WI38 (cell line): ENCODE results near the gene HAUS8.

Source experiments
- H3K4me3 ChIP-seq: 2 replicates; pipeline ENCODE4 v1.5.1; 2011; ENCODE audit warnings: low read depth, mild to moderate bottlenecking, control low read depth, low read length
- TF ChIP-seq, protein P1 (sequence below): IDR thresholded peaks from 2 replicates; pipeline ENCODE4 v1.5.1; 2012; ENCODE audit warnings: low read depth, mild to moderate bottlenecking, control low read depth, low read length

Gene HAUS8

DNA sequence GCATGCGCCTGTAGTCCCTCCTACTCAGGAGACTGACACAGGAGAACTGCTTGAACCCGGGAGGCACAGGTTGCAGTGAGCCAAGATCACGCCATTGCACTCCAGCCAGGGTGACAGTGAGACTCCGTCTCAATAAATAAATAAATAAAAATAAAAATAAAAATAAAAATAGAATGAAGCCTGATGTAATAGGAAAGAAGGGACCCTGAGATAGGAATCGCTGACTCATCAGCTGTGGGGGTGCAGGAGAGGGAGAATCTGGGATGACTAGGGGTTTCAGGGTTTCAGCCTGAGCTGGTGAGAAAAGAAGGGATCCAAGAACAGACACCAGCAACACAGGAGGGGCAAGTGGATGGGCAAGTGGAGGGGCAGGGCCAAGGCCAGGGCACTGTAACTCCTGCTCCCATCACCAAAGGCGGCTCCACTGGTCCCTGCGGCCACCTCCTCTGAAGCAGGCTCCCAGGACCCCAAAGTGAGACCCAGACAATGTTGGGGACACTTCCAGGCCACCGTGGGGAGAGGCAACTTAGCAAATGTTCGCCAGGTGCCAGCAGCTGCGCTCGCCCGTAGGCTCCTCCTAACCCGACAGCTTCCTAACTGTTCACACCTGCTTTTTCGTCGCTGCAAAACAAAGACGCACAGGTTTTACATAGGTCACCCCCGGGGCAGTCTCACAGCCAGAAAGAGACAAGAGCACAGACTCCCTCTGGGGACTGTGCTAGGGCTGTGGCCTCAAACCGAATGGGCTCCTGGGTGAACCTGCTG lies 1.2 kb downstream of the HAUS8 start:
- TF ChIP-seq, protein P1, sequence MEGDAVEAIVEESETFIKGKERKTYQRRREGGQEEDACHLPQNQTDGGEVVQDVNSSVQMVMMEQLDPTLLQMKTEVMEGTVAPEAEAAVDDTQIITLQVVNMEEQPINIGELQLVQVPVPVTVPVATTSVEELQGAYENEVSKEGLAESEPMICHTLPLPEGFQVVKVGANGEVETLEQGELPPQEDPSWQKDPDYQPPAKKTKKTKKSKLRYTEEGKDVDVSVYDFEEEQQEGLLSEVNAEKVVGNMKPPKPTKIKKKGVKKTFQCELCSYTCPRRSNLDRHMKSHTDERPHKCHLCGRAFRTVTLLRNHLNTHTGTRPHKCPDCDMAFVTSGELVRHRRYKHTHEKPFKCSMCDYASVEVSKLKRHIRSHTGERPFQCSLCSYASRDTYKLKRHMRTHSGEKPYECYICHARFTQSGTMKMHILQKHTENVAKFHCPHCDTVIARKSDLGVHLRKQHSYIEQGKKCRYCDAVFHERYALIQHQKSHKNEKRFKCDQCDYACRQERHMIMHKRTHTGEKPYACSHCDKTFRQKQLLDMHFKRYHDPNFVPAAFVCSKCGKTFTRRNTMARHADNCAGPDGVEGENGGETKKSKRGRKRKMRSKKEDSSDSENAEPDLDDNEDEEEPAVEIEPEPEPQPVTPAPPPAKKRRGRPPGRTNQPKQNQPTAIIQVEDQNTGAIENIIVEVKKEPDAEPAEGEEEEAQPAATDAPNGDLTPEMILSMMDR: no peak

DNA sequence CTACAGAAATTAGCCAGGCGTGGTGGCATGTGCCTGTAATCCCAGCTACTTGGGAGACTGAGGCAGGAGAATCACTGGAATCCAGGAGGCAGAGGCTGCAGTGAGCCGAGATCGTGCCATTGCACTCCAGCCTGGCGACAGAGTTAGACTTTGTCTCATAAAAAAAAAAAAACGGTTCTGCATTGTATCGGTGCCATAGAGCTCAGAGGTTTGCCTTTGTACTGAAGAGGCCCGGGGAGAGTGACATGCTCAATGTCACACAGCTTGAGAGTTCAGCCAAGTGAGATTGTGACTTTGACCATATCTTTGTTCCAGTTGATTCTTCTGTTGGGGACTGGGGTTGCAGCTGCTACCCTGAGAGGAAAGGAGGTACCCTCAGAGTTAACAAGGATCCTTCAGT lies 4.3 kb downstream of the HAUS8 start:
- TF ChIP-seq, protein P1: no peak
- H3K4me3 ChIP-seq: no peak overlapping the region

More for the DNA sequence above, 1.2 kb downstream of the HAUS8 start:
- H3K4me3 ChIP-seq: peak overlapping the region; percentile 77

DNA sequence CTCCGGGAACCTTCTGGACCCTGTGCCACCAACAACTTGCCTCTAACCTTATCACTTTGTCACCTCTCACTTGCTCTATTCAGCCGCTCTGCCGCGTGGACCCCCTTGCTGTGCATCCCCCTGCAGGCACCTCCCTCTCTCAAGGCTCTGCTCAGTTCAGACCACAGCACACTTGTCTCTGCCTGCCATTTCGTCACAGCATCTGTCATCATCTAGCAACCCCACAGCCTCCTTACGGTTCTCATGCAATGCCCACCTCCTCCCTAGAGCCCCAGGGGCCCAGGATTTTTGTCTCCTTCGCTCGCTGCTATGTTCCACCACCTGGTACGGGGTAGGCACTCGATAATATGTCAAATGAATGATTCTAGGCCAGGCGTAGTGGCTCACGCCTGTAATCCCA lies 4.8 kb downstream of the HAUS8 start:
- TF ChIP-seq, protein P1: no peak
- no peak overlapping the region for H3K4me3 ChIP-seq

DNA sequence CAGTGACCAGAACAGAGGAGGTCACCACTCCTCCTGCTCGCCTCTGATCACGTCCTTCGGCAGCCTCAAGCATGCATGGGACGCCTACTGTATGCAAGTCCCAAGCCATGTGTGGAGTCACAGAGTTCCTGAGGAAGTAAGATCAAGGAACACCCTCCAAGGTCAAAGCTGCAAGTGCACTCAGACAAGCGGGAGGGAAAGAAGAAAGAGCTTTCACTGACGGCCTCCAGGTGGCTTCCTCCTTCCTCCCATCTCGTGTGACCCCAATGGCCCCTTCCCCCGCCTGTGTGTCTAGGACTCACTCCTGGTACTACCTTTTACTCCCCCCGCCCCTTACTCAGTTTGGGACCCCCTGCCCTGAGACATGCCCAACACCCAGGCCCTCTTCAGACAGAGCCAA lies 6.1 kb downstream of the HAUS8 start:
- TF ChIP-seq, protein P1: no peak
- H3K4me3 ChIP-seq: no peak overlapping the region

DNA sequence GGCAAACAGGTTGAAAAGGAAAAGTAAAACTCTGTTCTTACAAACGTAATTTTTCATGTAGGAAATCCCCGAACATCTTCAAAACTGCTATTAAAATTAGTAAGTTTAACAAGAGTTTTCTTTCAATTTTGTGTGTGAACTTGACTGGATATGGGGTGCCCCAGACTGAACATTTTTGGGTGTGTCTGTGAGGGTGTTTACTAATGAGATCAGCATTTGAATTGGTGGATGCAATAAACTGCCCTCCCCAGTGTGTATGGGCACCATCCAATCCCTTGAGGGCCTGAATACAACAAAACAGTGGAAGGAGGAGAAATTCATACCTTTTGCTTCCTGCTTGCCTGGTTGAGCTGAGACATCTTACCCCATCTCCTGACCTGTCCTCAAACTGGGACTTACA lies 11.8 kb downstream of the HAUS8 start:
- TF ChIP-seq, protein P1: no peak
- no peak overlapping the region for H3K4me3 ChIP-seq

DNA sequence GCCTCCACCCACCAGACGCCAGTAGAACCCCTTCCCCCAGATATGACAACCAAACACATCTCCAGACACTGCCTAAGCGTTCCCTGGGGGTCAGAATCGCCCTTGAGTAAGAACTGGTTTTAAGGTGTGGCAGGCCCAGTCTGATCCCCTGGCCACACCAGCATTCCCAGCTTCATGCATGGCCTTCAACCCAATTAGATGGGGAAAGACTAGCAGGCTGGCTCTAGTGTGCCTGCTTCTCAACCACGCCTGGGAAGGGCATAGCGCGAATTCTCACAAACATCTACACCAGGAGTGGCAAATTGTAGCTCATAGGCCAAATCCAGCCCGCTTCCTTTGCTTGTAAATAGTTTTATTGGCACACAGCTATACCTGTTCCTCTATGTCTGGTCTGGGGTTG lies 13.6 kb downstream of the HAUS8 start:
- TF ChIP-seq, protein P1: no peak
- H3K4me3 ChIP-seq: no peak overlapping the region

DNA sequence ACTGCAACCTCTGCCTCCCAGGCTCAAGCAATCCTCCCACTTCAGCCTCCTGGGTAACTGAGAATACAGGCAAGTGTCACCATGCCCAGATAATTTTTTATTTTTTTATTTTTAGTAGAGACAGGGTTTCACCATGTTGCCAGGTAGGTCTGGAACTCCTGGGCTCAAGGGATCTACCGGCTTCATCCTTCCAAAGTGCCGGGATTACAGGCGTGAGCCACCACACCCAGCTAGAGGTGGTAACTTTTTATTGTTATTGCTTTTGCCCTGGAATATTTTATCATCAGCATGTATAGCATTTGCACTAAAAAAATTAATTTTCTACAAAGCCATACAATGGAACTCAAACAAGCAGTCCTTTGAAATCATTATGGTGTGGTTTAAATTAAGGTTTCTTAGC lies 14.0 kb downstream of the HAUS8 start:
- no peak overlapping the region for H3K4me3 ChIP-seq
- TF ChIP-seq, protein P1: no peak
